Measurements from ENCODE around the gene OR2Y1.
"Not testable (repeated sequence)": the region's sequence is repeated elsewhere in the genome, so short reads cannot be mapped to it uniquely, and the experiment has no call there.

The OR2Y1 gene

DNA sequence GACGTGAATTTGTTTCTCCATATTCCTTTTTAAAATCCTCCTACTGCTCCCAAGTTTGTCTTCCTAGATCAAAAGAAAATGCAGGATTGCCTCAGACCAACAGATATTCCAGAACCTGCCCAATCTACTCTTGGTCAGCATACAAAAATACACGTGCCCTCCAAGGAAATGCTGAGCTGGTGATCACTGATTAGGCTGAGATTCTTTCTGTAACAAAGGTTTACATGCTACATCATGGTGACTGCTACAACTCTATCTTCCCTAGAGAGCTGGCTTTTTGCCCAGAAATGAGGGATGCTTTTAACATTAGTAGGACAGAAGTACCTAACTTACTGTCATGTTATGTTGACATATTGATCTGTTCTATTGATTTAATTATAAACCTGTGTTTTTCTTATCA lies 35.5 kb downstream of the OR2Y1 start:
- H3K4me1 ChIP-seq (ENCODE audit: insufficient read depth, insufficient read length), result no peaks in the 10 kb centered on the region
- no peak for DNase-seq (ENCODE audit: low read depth, low spot score)

DNA sequence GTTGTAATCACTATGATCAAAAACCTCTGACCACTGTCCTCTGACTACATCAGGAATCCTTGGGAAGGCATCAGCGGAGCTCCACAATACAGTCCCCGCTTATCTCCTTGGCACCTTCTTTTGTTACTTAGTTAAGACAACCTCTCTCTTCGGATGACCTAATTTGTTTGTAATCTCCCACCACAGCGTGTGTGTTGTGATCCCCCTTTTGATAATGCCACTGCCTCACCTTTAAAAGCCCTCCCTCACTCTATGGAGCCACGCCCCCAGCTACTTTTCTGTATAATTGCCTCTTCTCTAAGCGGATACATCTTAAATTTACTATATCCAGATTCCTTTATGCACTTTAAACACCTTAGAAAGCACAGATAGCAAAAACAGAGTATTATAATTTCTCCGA lies 35.9 kb downstream of the OR2Y1 start:
- Histone ChIP-seq H3K27me3 (ENCODE audit: insufficient read depth, insufficient read length) (no peaks in the 10 kb centered on the region), H3K4me1 (ENCODE audit: insufficient read depth, insufficient read length) (no peaks in the 10 kb centered on the region), H3K9ac (ENCODE audit: insufficient read length, low read depth) (no peak overlapping the region), H3K9me3 (ENCODE audit: insufficient read depth, low read length) (0 out of 2 replicates have a peak, but pooled peaks cover 10% of the 10 kb centered on the region), H3K4me3 (ENCODE audit: insufficient read length, low read depth) (no peak overlapping the region), H3K36me3 (ENCODE audit: insufficient read depth, insufficient read length, low read length) (no peaks in the 10 kb centered on the region)
- TF ChIP-seq ZNF274 (IDR thresholded peaks at IDR 0.05; ENCODE audit: low read depth, low read length) (no peak), YY1 (IDR thresholded peaks at IDR 0.05; ENCODE audit: insufficient read depth, insufficient read length) (no peak), SUZ12 (IDR thresholded peaks at IDR 0.05; ENCODE audit: extremely low read depth, insufficient read depth, insufficient read length) (no peak)
- no peak for DNase-seq (ENCODE audit: low read depth, low spot score)

More for the DNA sequence above, 35.5 kb downstream of the OR2Y1 start:
- Histone ChIP-seq H3K36me3 (ENCODE audit: insufficient read depth, insufficient read length, low read length) (no peaks in the 10 kb centered on the region), H3K9me3 (ENCODE audit: insufficient read depth, low read length) (0 out of 2 replicates have a peak, but pooled peaks cover 10% of the 10 kb centered on the region), H3K27me3 (ENCODE audit: insufficient read depth, insufficient read length) (no peaks in the 10 kb centered on the region), H3K9ac (ENCODE audit: insufficient read length, low read depth) (no peak overlapping the region), H3K4me3 (ENCODE audit: insufficient read length, low read depth) (no peak overlapping the region)
- TF ChIP-seq YY1 (IDR thresholded peaks at IDR 0.05; ENCODE audit: insufficient read depth, insufficient read length), result no peak
- TF ChIP-seq SUZ12 (IDR thresholded peaks at IDR 0.05; ENCODE audit: extremely low read depth, insufficient read depth, insufficient read length), result no peak
- no peak for TF ChIP-seq ZNF274 (IDR thresholded peaks at IDR 0.05; ENCODE audit: low read depth, low read length)

DNA sequence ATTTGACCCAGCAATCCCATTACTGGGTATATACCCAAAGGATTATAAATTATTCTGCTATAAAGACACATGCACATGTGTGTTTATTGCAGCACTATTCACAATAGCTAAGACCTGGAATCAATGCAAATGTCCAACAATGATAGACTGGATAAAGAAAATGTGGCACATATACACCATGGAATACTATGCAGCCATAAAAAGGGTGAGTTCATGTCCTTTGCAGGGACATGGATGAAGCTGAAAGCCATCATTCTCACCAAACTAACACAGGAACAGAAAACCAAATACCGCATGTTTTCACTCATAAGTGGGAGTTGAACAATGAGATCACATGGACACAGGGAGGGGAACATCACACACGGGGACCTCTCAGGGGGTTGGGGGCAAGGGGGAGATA lies 36.5 kb downstream of the OR2Y1 start:
- not testable (repeated sequence) for H3K4me3 ChIP-seq (ENCODE audit: insufficient read length, low read depth); H3K27me3 ChIP-seq (ENCODE audit: insufficient read depth, insufficient read length); H3K9me3 ChIP-seq (ENCODE audit: insufficient read depth, low read length); H3K36me3 ChIP-seq (ENCODE audit: insufficient read depth, insufficient read length, low read length); H3K9ac ChIP-seq (ENCODE audit: insufficient read length, low read depth); H3K4me1 ChIP-seq (ENCODE audit: insufficient read depth, insufficient read length); DNase-seq (ENCODE audit: low read depth, low spot score)

DNA sequence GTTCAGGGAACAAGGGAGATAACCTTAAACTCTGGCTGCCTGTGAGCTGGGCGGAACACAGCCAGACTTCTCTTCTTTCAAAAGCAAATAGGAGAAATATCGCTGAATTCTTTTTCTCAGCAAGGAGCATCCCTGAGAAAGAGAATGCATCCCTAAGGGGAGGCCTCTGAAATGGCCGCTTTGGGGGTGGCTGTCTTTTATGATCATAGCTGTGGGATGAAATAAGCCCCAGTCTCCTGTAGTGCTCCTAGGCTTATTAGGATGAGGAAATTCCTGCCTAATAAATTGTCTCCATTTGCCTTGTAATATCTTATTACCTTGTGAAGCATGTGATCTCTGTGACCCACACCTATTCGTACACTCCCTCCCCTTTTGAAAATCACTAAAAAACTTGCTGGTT lies 39.4 kb downstream of the OR2Y1 start:
- H3K27me3 ChIP-seq (ENCODE audit: insufficient read depth, insufficient read length); H3K9ac ChIP-seq (ENCODE audit: insufficient read length, low read depth); H3K9me3 ChIP-seq (ENCODE audit: insufficient read depth, low read length); DNase-seq (ENCODE audit: low read depth, low spot score); H3K4me1 ChIP-seq (ENCODE audit: insufficient read depth, insufficient read length); H3K36me3 ChIP-seq (ENCODE audit: insufficient read depth, insufficient read length, low read length); H3K4me3 ChIP-seq (ENCODE audit: insufficient read length, low read depth): not testable (repeated sequence)

DNA sequence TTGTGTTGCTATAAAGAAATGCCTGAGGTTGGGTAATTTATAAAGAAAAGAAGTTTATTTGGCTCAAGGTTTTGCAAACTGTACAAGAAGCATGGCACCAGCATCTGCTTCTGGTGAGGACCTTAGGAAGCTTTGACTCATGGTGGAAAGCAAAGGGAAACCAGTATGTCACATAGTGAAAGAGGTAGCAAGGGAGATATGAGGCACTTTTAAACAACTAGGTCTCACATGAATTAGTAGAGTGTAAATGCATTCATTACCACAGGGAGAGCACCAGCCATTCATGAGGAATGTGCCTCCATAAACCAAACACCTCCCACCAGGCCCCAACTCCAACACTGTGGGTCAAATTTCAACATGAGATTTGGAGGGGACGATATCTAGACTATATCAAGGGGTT lies 40.8 kb downstream of the OR2Y1 start:
- TF ChIP-seq YY1 (IDR thresholded peaks at IDR 0.05; ENCODE audit: insufficient read depth, insufficient read length), result no peak
- no peak for TF ChIP-seq SUZ12 (IDR thresholded peaks at IDR 0.05; ENCODE audit: extremely low read depth, insufficient read depth, insufficient read length)
- TF ChIP-seq ZNF274 (IDR thresholded peaks at IDR 0.05; ENCODE audit: low read depth, low read length), result no peak

GRCh38 chr5:180696116-180696515 lies 43.7 kb downstream of the OR2Y1 start:
- Histone ChIP-seq H3K36me3 (ENCODE audit: insufficient read depth, insufficient read length, low read length) (no peaks in the 10 kb centered on the region), H3K27me3 (ENCODE audit: insufficient read depth, insufficient read length) (no peaks in the 10 kb centered on the region), H3K9ac (ENCODE audit: insufficient read length, low read depth) (no peak overlapping the region), H3K4me1 (ENCODE audit: insufficient read depth, insufficient read length) (no peaks in the 10 kb centered on the region), H3K9me3 (ENCODE audit: insufficient read depth, low read length) (0 out of 2 replicates have a peak, but pooled peaks cover 5% of the 10 kb centered on the region), H3K4me3 (ENCODE audit: insufficient read length, low read depth) (no peak overlapping the region)
- TF ChIP-seq SUZ12 (IDR thresholded peaks at IDR 0.05; ENCODE audit: extremely low read depth, insufficient read depth, insufficient read length) (no peak), YY1 (IDR thresholded peaks at IDR 0.05; ENCODE audit: insufficient read depth, insufficient read length) (no peak), ZNF274 (IDR thresholded peaks at IDR 0.05; ENCODE audit: low read depth, low read length) (no peak)
- DNase-seq (ENCODE audit: low read depth, low spot score), result no peak

More for the DNA sequence above, 40.8 kb downstream of the OR2Y1 start:
- 0 out of 2 replicates have a peak, but pooled peaks cover 10% of the 10 kb centered on the region for H3K9me3 ChIP-seq (ENCODE audit: insufficient read depth, low read length)
- H3K4me3 ChIP-seq (ENCODE audit: insufficient read length, low read depth), result no peak overlapping the region
- H3K9ac ChIP-seq (ENCODE audit: insufficient read length, low read depth), result no peak overlapping the region
- no peaks in the 10 kb centered on the region for H3K27me3 ChIP-seq (ENCODE audit: insufficient read depth, insufficient read length)
- no peaks in the 10 kb centered on the region for H3K4me1 ChIP-seq (ENCODE audit: insufficient read depth, insufficient read length)
- DNase-seq (ENCODE audit: low read depth, low spot score), result no peak
- H3K36me3 ChIP-seq (ENCODE audit: insufficient read depth, insufficient read length, low read length), result no peaks in the 10 kb centered on the region

DNA sequence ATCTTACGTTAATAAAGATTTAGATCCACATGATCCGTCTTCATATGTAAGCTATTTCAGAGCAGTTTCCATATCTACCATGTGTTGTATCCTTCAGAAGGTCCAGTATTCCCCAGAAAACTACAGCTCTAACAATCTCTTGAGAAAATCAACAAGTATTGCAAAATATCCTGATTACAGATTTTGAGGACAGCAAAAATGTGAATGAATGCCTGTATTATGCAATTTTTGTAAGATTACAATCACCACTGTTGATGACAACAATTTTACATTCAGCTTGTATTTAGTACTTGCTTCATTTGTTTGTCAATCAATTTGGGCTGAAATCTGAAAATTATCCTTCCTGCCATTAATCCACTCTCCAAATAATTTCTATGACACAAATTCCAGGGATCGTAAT lies 47.4 kb downstream of the OR2Y1 start:
- Histone ChIP-seq H3K36me3 (ENCODE audit: insufficient read depth, insufficient read length, low read length) (no peaks in the 10 kb centered on the region), H3K27me3 (ENCODE audit: insufficient read depth, insufficient read length) (no peaks in the 10 kb centered on the region), H3K4me1 (ENCODE audit: insufficient read depth, insufficient read length) (no peaks in the 10 kb centered on the region), H3K4me3 (ENCODE audit: insufficient read length, low read depth) (no peak overlapping the region), H3K9ac (ENCODE audit: insufficient read length, low read depth) (no peak overlapping the region), H3K9me3 (ENCODE audit: insufficient read depth, low read length) (no peaks in the 10 kb centered on the region)
- no peak for DNase-seq (ENCODE audit: low read depth, low spot score)
- TF ChIP-seq ZNF274 (IDR thresholded peaks at IDR 0.05; ENCODE audit: low read depth, low read length) (no peak), SUZ12 (IDR thresholded peaks at IDR 0.05; ENCODE audit: extremely low read depth, insufficient read depth, insufficient read length) (no peak), YY1 (IDR thresholded peaks at IDR 0.05; ENCODE audit: insufficient read depth, insufficient read length) (no peak)

- Histone ChIP-seq H3K27me3 (ENCODE audit: insufficient read depth, insufficient read length) (no peaks in the 10 kb centered on the region), H3K9me3 (ENCODE audit: insufficient read depth, low read length) (no peaks in the 10 kb centered on the region), H3K4me1 (ENCODE audit: insufficient read depth, insufficient read length) (no peaks in the 10 kb centered on the region), H3K36me3 (ENCODE audit: insufficient read depth, insufficient read length, low read length) (no peaks in the 10 kb centered on the region), H3K4me3 (ENCODE audit: insufficient read length, low read depth) (no peak overlapping the region), H3K9ac (ENCODE audit: insufficient read length, low read depth) (no peak overlapping the region)
- TF ChIP-seq YY1 (IDR thresholded peaks at IDR 0.05; ENCODE audit: insufficient read depth, insufficient read length) (no peak), ZNF274 (IDR thresholded peaks at IDR 0.05; ENCODE audit: low read depth, low read length) (no peak), SUZ12 (IDR thresholded peaks at IDR 0.05; ENCODE audit: extremely low read depth, insufficient read depth, insufficient read length) (no peak)
- DNase-seq (ENCODE audit: low read depth, low spot score), result no peak
Measured at GRCh38 chr5:180691046-180691445, 48.8 kb downstream of the OR2Y1 start.
